ENCODE measurements around the gene IL19.
"Not testable (repeated sequence)": the region's sequence is repeated elsewhere in the genome, so short reads cannot be mapped to it uniquely, and the experiment has no call there.

IL19 gene

GRCh38 chr1:206828765-206829164 lies 58.2 kb downstream of the IL19 start:
- in situ Hi-C loops (cut with HindIII; ENCODE audit: low sequenced_read_pairs) = no loop called here

DNA sequence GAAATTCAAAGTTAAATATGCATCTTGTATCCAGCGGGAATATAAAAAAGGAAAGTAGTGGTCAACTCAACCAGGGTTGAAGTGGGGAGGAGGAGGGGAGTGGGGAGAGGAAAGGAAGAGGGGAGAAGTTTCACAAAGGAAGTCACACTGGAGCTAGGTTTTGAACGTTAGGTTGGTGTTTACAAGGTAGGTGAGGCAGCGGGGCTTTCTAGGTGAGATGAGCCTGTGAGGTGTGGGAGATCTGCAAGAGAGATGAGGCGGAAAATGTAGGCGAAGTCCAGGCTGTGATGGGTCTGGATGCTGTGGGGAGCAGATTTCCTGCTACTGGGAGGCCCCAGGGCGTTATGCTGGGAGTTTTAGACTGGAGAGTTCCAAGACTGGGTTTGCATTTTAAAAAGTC lies 58.7 kb downstream of the IL19 start:
- in situ Hi-C loops (cut with HindIII; ENCODE audit: low sequenced_read_pairs) = no loop called here

DNA sequence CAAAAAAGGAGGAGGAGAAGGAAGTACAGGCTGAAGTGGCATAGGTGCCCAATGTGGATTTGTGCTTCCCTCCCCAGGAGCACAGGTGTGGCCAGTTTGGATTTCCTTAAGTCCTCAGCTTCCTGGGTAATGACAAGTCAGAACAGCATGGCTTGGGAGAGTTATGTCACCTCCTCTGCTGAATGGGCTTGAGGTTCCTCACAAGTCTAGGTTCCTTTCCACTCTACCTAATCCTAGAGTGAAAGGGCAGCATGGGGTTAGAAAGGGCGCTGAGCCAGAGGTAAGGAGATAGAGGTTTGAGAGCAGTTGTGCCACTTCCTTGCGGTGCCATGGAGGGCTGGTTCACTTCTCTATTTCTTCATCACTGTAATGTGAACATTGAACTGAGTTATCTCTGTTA lies 59.3 kb downstream of the IL19 start:
- in situ Hi-C loops (cut with HindIII; ENCODE audit: low sequenced_read_pairs) = no loop called here

GRCh38 chr1:206831650-206832049 lies 61.1 kb downstream of the IL19 start:
- in situ Hi-C loops (cut with HindIII; ENCODE audit: low sequenced_read_pairs) = no loop called here

DNA sequence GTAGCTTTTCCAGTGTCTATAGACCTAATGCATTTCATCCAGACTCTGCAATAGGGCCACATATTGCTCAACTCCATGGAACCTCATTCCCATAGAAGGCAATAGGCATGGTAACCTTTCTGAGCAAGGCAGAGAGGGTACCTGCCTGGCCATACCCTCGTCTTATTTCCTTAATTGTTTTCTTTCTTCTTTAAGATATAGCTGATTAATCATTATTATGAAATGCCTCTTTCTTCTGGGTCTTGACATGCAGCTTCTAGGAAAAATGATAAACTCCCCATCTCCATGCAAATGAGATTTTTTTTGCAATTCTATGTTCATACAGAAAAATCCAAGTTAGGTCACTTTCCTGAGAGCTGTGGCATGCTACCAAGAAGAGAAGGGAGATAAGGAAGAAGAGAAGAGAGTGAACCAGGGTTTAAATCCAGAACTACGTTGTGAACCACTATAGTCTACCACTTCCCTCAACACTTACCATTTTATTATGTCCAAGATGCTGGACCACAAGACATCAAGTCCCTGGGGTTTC lies 61.8 kb downstream of the IL19 start:
- in situ Hi-C loops (cut with HindIII; ENCODE audit: low sequenced_read_pairs) = no loop called here

DNA sequence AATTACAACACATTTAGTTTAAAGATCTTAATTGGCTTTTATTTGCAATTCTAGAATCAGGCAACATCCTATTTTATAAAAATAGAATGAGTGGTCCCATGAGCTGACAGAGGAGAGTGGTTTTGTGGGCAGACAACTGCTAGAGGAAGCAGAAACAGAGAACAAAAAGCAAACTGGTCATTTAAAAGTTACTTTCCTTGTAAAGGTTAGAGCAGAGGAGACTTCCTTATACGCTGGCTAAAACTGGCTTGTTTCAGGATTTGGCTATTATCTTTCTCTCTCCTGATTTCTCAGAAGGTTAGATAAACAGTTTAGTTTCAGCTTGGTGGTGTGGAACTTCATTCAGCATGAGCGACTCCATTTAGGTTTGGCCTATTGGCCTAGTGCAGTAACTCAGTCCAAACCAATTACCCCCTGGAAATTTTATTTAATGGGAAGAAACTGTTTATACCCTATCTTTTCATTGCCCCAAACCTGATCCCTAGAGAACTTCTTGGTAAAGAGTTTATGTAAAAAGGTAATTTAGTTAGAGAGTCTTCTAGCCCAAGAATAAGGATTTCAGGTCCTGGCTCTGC lies 62.6 kb downstream of the IL19 start:
- in situ Hi-C loops (cut with HindIII; ENCODE audit: low sequenced_read_pairs) = no loop called here

DNA sequence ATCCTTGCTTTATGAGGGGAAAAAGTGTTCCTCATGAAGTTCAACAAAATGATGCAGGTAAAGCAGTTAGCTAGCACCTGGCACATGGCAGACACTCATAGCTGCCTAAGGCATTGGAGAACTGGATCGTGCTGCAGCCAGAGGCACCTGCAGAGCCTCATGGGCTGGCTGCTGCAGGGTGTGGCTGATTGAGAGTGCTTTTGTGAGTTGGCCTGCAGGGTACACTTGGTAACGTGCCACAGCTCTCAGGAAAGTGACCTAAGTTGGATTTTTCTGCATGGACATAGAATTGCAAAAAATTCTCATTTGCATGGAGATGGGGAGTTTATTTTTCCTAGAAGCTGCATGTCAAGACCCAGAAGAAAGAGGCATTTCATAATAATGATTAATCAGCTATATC lies 63.2 kb downstream of the IL19 start:
- in situ Hi-C loops (cut with HindIII; ENCODE audit: low sequenced_read_pairs) = no loop called here

DNA sequence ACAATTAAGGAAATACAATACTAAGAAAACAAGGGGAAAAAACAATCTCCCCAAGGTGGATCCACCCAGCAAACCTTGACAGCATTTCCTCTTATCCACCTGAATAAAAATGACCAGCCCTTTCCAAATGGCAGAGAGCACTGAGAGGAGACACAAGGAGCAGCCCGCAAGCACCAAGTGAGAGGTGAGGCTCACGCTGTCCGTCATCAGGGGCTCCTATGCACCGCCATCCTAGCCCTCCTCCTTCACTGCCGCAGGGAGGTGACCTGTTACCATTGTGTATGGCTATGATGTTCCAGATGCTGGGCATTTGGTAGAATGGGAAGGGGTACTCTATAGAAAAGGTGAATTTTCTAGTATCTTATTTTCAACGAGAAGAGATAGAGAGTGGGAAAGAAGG lies 63.6 kb downstream of the IL19 start:
- in situ Hi-C loops (cut with HindIII; ENCODE audit: low sequenced_read_pairs) = no loop called here

DNA sequence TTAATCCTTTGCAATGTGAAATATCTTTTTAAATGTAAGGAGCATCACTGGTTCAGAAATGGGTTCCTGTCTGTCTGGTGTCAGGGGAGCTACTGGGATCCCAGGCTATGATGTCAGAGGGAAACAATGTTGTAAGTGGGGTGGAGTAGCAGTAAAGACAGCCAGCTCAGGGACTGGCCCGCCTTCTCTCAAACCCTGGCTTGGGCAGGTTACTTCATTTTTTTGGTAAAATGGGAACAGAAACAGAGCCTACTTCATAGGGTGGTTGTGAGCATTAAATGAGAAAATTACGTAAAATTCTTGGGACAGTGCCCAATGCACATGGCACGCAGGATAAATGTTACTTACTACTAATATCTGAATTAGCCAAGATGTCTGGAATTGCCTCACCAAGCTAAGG lies 64.1 kb downstream of the IL19 start:
- in situ Hi-C loops (cut with HindIII; ENCODE audit: low sequenced_read_pairs) = no loop called here

DNA sequence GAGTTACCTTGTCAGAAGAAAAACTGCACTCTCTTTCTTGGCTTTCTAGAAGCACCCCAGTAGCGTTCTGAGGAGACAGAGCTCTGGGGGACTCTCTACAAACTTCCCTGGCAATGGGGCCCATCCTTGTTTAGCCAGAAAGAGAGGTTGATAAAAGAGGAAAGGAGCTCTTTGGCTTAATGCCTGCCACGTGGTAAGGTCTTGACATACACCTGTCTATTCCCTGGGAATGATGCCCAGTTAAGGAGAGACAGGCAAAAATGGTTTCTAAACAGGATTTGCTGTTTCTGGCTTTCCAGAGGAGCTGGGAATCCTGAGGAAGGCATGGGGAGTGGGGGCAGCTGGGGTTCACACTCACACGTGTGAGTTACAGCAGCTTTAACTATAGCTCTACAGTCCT lies 64.6 kb downstream of the IL19 start:
- in situ Hi-C loops (cut with HindIII; ENCODE audit: low sequenced_read_pairs) = no loop called here

DNA sequence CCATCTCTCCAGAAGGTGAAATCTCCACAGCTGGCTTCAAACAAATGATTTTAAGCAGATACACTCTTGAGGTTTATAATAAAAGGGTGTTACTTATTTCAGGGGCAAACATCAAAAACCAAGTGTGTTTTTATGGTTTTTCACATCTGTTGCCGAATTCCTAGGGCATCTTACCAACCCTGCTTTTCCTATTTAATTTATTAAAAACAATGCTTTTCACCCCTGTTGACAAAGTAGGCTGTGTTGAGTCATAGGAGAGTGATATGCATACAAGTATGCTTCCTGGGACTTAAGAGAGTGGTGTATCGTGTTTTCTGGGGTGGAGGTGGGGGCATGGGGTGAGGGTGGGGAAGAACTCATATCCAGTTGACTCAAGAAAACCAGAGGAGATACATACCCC lies 65.5 kb downstream of the IL19 start:
- in situ Hi-C loops (cut with HindIII; ENCODE audit: low sequenced_read_pairs) = no loop called here

- in situ Hi-C loops (cut with HindIII; ENCODE audit: low sequenced_read_pairs) = no loop called here
Measured at GRCh38 chr1:206839006-206839560, 68.5 kb downstream of the IL19 start.

- in situ Hi-C loops (cut with HindIII; ENCODE audit: low sequenced_read_pairs) = no loop called here
Measured at GRCh38 chr1:206839857-206840256, 69.3 kb downstream of the IL19 start.

DNA sequence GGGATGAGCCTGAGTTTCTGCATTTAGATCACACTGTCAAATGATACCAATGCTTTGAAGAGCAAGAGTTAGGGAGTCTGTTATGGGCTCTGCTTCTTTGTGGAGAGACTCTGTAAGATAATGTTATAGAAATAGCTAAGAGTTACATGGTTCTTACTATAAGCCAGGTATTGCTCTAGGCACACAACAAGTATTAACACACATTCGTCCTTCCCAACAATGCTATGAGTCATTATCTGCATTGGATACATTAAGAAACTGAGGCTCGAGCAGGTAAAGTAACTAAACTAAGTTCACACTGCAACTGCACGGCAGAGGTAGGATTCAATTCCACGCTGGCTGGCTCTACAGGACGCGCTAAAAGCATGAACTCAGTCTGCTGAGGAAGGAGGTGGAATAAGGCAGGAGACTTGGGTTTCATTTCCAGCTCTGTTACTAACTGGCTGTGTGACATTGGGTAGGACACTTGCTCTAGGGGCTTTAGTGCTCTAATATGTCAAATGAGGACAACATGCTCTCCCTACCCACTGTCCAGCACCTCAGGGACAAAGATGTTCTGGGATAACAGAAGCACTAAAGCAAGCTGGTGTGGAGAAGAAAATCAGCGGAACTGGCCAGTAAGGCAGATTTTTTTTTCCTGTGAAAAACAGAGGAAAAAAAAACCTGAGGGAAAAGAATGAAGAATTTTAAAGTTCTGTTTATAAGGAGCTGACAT lies 71.2 kb downstream of the IL19 start:
- in situ Hi-C loops (cut with HindIII; ENCODE audit: low sequenced_read_pairs) = no loop called here

- in situ Hi-C loops (cut with HindIII; ENCODE audit: low sequenced_read_pairs) = no loop called here
Measured at GRCh38 chr1:206842854-206843253, 72.3 kb downstream of the IL19 start.

GRCh38 chr1:206843626-206844025 lies 73.1 kb downstream of the IL19 start:
- in situ Hi-C loops (cut with HindIII; ENCODE audit: low sequenced_read_pairs) = no loop called here

DNA sequence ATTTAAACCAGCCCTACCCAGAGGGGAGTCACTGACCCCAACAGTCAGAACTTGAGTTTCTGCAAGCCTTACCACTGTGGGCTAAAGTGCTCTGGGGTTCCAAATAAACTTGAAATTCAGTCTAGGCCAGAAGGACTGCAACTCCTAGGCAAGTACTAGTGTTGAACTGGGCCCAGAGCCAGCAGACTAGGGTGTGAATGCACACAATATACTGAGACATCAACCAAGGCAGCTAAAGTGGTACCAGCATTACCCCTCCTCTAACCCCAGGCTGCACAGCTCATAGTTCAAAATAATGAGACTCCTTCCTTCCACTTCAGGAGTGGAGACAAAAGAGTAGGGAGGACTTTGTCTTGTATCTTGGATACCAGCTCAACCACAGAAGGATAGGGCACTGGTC lies 75.9 kb downstream of the IL19 start:
- in situ Hi-C loops (cut with HindIII; ENCODE audit: low sequenced_read_pairs) = no loop called here

- in situ Hi-C loops (cut with HindIII; ENCODE audit: low sequenced_read_pairs) = no loop called here
Measured at GRCh38 chr1:206847337-206847834, 76.8 kb downstream of the IL19 start.

GRCh38 chr1:206847946-206848345 lies 77.4 kb downstream of the IL19 start:
- in situ Hi-C loops (cut with HindIII; ENCODE audit: low sequenced_read_pairs) = no loop called here

- in situ Hi-C loops (cut with HindIII; ENCODE audit: low sequenced_read_pairs) = no loop called here
Measured at GRCh38 chr1:206850401-206850800, 79.8 kb downstream of the IL19 start.

- in situ Hi-C loops (cut with HindIII; ENCODE audit: low sequenced_read_pairs) = no loop called here
Measured at GRCh38 chr1:206851341-206852010, 80.9 kb downstream of the IL19 start.

GRCh38 chr1:206852662-206853061 lies 82.1 kb downstream of the IL19 start:
- in situ Hi-C loops (cut with HindIII; ENCODE audit: low sequenced_read_pairs) = not testable (repeated sequence)
